DOHH2 (cell line): ENCODE data around the gene POGLUT3.

Experiments
- H3F3A ChIP-seq: fragments of 200-600 bp; sonication (generic), shearing (Covaris generic); 2 replicates; pipeline ENCODE4 v1.6.0; 2016; ENCODE audit warnings: antibody characterized with exemption, mild to moderate bottlenecking; ENCODE audit not compliant: control insufficient read depth, insufficient read depth
- H3K27ac ChIP-seq: fragments of 200-600 bp; sonication (generic); 2 replicates; pipeline ENCODE4 v1.5.1; 2014; ENCODE audit warnings: low read depth, mild to moderate bottlenecking, low read length, moderate library complexity
- H3K27me3 ChIP-seq: fragments of 200-600 bp; sonication (generic); 2 replicates; pipeline ENCODE4 v1.6.1; 2014; ENCODE audit warnings: mild to moderate bottlenecking, low read length, mixed read lengths; ENCODE audit not compliant: control insufficient read depth
- H3K36me3 ChIP-seq: fragments of 200-600 bp; sonication (generic); 2 replicates; pipeline ENCODE4 v1.6.1; 2014; ENCODE audit warnings: mild to moderate bottlenecking, low read length, moderate library complexity, mixed read lengths; ENCODE audit not compliant: control insufficient read depth
- H3K4me1 ChIP-seq: fragments of 200-600 bp; sonication (generic); 2 replicates; pipeline ENCODE4 v1.6.1; 2014; ENCODE audit warnings: mild to moderate bottlenecking, low read length, mixed read lengths; ENCODE audit not compliant: control insufficient read depth
- H3K4me2 ChIP-seq: fragments of 200-600 bp; sonication (generic); 2 replicates; pipeline ENCODE4 v1.6.0; 2014; ENCODE audit warnings: mild to moderate bottlenecking, low read length, moderate library complexity
- H3K4me3 ChIP-seq: fragments of 200-600 bp; sonication (generic); 2 replicates; pipeline ENCODE4 v1.5.1; 2014; ENCODE audit warnings: mild to moderate bottlenecking, low read length, mixed read lengths
- H3K79me2 ChIP-seq: fragments of 200-600 bp; sonication (generic); 2 replicates; pipeline ENCODE4 v1.6.1; 2014; ENCODE audit warnings: mild to moderate bottlenecking, low read length, mixed read lengths; ENCODE audit not compliant: control insufficient read depth
- H3K9me2 ChIP-seq: fragments of 200-600 bp; sonication (generic); replicated peaks from 2 replicates; pipeline ENCODE4 v1.6.1; 2014; ENCODE audit warnings: mild to moderate bottlenecking, low read length, mixed read lengths; ENCODE audit not compliant: control insufficient read depth
- H3K9me3 ChIP-seq: fragments of 200-600 bp; sonication (generic); 2 replicates; pipeline ENCODE4 v1.6.1; 2014; ENCODE audit warnings: antibody characterized with exemption, low read length, mixed read lengths; ENCODE audit not compliant: control insufficient read depth, insufficient read depth
- H4K20me1 ChIP-seq: fragments of 200-600 bp; sonication (generic); 2 replicates; pipeline ENCODE4 v1.6.0; 2014; ENCODE audit warnings: low read depth, mild to moderate bottlenecking, antibody characterized with exemption, low read length, moderate library complexity; ENCODE audit not compliant: control insufficient read depth, insufficient read depth
- EZH2phosphoT487 ChIP-seq: fragments of 200-600 bp; sonication (generic); IDR thresholded peaks from 2 replicates; pipeline ENCODE4 v1.6.1; 2017; ENCODE audit warnings: borderline replicate concordance, mild to moderate bottlenecking, antibody characterized with exemption, low read length, moderate library complexity, mixed read lengths
- TF ChIP-seq, protein P1 (sequence below): fragments of 200-600 bp; sonication (generic); IDR thresholded peaks from one replicate; pipeline ENCODE4 v1.5.1; 2014; ENCODE audit warnings: antibody characterized with exemption, mild to moderate bottlenecking, low read depth, low read length; ENCODE audit not compliant: poor library complexity, severe bottlenecking

POGLUT3 gene

DNA sequence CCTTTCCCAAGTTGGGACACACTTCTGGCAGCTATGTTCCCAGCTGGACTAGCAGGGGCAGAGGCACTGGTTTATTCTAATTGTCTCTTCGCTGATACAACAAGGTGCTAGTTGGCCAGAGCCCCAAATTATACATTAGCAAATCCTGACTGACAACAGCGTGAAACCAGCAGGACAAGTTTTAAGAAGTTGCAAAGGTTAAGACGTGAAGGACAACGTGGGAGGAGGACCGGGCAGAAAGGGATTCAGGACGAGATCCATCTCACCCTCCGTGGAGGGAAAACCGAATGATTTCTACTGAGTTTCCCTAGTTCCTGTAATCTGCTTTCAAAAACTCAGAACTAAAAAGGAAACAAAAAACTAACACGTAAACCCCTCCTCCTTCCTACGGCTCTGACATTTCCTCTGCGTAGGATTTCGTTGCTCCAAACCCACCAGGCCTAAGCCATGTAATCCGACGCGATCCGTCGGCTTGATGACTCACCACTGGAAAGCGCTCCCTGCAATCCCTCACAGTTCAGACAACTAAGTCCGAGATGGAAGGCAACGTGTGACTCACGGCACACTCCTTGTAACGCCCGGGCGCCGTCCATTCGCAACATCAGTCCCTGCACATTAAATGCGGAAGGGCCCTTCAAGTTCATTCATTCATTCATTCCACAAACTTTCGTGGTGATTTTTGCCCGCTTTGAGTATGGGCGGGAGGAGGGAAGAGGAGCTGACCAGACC lies 703 bp downstream of the POGLUT3 start:
- Histone ChIP-seq H3K4me2 (peak overlapping the region; percentile 79), H3K9me3 (no peaks in the 10 kb centered on the region), H3K27ac (no peak overlapping the region), H3F3A (no peaks in the 10 kb centered on the region), H3K4me1 (peaks cover 14% of the 10 kb centered on the region), H3K79me2 (no peaks in the 10 kb centered on the region), H3K4me3 (peak overlapping the region; percentile 76), H3K36me3 (no peaks in the 10 kb centered on the region), H3K9me2 (no peaks in the 10 kb centered on the region), H4K20me1 (no peaks in the 10 kb centered on the region), H3K27me3 (peaks cover 11% of the 10 kb centered on the region)
- peak; percentile 30; the same call in 1 of the 2 replicates for TF ChIP-seq EZH2phosphoT487
- TF ChIP-seq, protein P1, sequence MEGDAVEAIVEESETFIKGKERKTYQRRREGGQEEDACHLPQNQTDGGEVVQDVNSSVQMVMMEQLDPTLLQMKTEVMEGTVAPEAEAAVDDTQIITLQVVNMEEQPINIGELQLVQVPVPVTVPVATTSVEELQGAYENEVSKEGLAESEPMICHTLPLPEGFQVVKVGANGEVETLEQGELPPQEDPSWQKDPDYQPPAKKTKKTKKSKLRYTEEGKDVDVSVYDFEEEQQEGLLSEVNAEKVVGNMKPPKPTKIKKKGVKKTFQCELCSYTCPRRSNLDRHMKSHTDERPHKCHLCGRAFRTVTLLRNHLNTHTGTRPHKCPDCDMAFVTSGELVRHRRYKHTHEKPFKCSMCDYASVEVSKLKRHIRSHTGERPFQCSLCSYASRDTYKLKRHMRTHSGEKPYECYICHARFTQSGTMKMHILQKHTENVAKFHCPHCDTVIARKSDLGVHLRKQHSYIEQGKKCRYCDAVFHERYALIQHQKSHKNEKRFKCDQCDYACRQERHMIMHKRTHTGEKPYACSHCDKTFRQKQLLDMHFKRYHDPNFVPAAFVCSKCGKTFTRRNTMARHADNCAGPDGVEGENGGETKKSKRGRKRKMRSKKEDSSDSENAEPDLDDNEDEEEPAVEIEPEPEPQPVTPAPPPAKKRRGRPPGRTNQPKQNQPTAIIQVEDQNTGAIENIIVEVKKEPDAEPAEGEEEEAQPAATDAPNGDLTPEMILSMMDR = no peak

DNA sequence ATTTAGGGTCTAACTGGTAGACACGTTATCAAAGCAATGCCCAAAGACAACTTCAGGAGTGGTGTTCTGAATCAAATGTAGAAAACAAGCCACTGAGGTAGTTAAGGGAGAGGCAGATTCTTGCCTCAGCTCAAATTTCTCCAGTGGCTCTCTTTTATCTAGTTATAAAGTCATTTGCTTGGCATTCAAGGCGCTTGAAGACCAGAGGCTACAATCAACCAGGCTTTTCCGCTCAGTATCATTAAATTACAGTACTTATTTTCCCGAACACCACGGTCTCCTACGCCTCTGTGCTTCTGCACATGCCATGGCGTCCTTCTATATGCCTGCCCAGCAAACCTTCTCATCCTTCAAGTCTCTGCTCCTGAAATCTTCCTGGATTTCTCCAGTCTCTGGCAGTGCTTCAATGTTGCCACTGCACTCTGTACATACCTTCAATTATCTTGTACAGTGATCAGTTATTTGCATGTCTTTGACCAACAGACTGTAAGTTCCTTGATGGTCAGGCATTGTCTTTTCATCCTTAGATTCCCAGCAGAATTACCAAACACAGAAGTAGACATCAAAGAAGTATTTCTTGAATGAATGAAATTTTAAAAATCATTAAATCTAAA lies 1.4 kb downstream of the POGLUT3 start:
- H3K27ac ChIP-seq = no peak overlapping the region
- H3K4me3 ChIP-seq = peak overlapping the region; percentile 76
- no peaks in the 10 kb centered on the region for H4K20me1 ChIP-seq

GRCh38 chr11:108495326-108495725 lies 2.9 kb downstream of the POGLUT3 start:
- H3K79me2 ChIP-seq = no peaks in the 10 kb centered on the region
- TF ChIP-seq, protein P1 = no peak
- no peak for TF ChIP-seq EZH2phosphoT487

More for the DNA sequence above, 1.4 kb downstream of the POGLUT3 start:
- Histone ChIP-seq H3K4me1 (peaks cover 14% of the 10 kb centered on the region), H3K9me3 (no peaks in the 10 kb centered on the region), H3K79me2 (no peaks in the 10 kb centered on the region), H3K9me2 (no peaks in the 10 kb centered on the region), H3K4me2 (peak overlapping the region; percentile 79), H3K36me3 (no peaks in the 10 kb centered on the region), H3K27me3 (peaks cover 11% of the 10 kb centered on the region), H3F3A (no peaks in the 10 kb centered on the region)
- no peak for TF ChIP-seq EZH2phosphoT487
- TF ChIP-seq, protein P1 = no peak

More at GRCh38 chr11:108495326-108495725, 2.9 kb downstream of the POGLUT3 start:
- H3K9me3 ChIP-seq = no peaks in the 10 kb centered on the region
- no peak overlapping the region for H3K4me3 ChIP-seq
- H3K9me2 ChIP-seq = no peaks in the 10 kb centered on the region
- no peak overlapping the region for H3K27ac ChIP-seq
- H3K27me3 ChIP-seq = peaks cover 11% of the 10 kb centered on the region
- H3K36me3 ChIP-seq = no peaks in the 10 kb centered on the region
- H4K20me1 ChIP-seq = no peaks in the 10 kb centered on the region
- no peaks in the 10 kb centered on the region for H3F3A ChIP-seq
- H3K4me1 ChIP-seq = peaks cover 14% of the 10 kb centered on the region
- no peak overlapping the region for H3K4me2 ChIP-seq
